Glutamatergic neuron (in vitro differentiated cells): Measurements from ENCODE around the gene R3HDM2. TPM values are rescaled to one million over a fixed set of nuclear protein-coding genes. Genes with fewer than 3 reads are reported as not detected.

Source experiments
- DNase-seq: peaks from one replicate; pipeline ENCODE4 v3.0.0; 2022
- H3K27ac Mint-ChIP-seq: one replicate; pipeline ENCODE4 v1.8.0; 2020; ENCODE audit warnings: mild to moderate bottlenecking, mixed read lengths, inconsistent platforms; ENCODE audit not compliant: unreplicated experiment
- H3K27me3 Mint-ChIP-seq: one replicate; pipeline ENCODE4 v1.8.0; 2020; ENCODE audit warnings: mild to moderate bottlenecking, moderate library complexity, mixed read lengths, inconsistent platforms; ENCODE audit not compliant: unreplicated experiment
- H3K36me3 Mint-ChIP-seq: one replicate; pipeline ENCODE4 v1.8.0; 2020; ENCODE audit warnings: mild to moderate bottlenecking, mixed read lengths, inconsistent platforms; ENCODE audit not compliant: unreplicated experiment
- H3K4me1 Mint-ChIP-seq: one replicate; pipeline ENCODE4 v1.8.0; 2020; ENCODE audit warnings: mild to moderate bottlenecking, low read depth, mixed read lengths, inconsistent platforms; ENCODE audit not compliant: unreplicated experiment
- H3K4me3 Mint-ChIP-seq: one replicate; pipeline ENCODE4 v1.8.0; 2020; ENCODE audit warnings: mild to moderate bottlenecking, mixed read lengths, inconsistent platforms; ENCODE audit not compliant: unreplicated experiment
- H3K9me3 Mint-ChIP-seq: one replicate; pipeline ENCODE4 v1.8.0; 2020; ENCODE audit warnings: mild to moderate bottlenecking, moderate library complexity, mixed read lengths, inconsistent platforms; ENCODE audit not compliant: unreplicated experiment
- total RNA-seq: library from RNA; stranded (reverse); fragmentation: NEBNext Ultra II Directional; extraction: Animal tissue kit (Norgen Biotek cat#: 25700); gene quantifications from one replicate; pipeline ENCODE4 v1.2.1, GENCODE V29; 2021; ENCODE audit not compliant: unreplicated experiment
- TF ChIP-seq, protein P1 (sequence below): fragments of 200-600 bp; sonication (generic); IDR thresholded peaks from one replicate; pipeline ENCODE4 v1.5.0; 2021; ENCODE audit not compliant: partially characterized antibody, unreplicated experiment

R3HDM2 gene
- total RNA-seq, 1 donor from 2014 or later, result 106 TPM

- peak; percentile 58 for DNase-seq
Measured at GRCh38 chr12:57456145-57456700, 25.4 kb upstream of the R3HDM2 start.

DNA sequence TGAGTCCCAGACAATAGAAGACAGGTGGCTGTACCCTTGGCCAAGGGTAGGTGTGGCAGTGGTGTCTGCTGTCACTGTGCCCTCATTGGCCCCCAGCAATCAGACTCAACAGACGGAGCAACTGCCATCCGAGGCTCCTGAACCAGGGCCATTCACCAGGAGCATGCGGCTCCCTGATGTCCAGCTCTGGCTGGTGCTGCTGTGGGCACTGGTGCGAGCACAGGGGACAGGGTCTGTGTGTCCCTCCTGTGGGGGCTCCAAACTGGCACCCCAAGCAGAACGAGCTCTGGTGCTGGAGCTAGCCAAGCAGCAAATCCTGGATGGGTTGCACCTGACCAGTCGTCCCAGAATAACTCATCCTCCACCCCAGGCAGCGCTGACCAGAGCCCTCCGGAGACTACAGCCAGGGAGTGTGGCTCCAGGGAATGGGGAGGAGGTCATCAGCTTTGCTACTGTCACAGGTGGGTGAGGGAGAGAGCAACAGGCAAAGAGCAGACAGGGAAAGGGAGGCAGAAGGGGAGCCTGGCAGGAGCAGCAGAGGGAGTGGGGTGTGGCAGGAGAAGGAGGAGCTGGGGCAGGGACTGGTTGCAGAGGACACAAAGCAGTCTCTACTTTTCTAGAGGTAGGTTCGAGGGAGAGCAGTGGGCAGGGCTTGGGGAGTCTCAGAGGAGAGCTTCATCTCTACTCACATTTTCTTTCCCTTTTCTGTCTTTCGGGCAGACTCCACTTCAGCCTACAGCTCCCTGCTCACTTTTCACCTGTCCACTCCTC, 24.7 kb upstream of the R3HDM2 start:
- Mint-ChIP-seq H3K4me1 (peaks cover 39% of the 10 kb centered on the region), H3K27ac (peak overlapping the region; percentile 97), H3K27me3 (peaks cover 18% of the 10 kb centered on the region), H3K36me3 (peaks cover 6% of the 10 kb centered on the region), H3K9me3 (peaks cover 13% of the 10 kb centered on the region), H3K4me3 (peak overlapping the region; percentile 89)
- no peak for DNase-seq
- TF ChIP-seq, protein P1, sequence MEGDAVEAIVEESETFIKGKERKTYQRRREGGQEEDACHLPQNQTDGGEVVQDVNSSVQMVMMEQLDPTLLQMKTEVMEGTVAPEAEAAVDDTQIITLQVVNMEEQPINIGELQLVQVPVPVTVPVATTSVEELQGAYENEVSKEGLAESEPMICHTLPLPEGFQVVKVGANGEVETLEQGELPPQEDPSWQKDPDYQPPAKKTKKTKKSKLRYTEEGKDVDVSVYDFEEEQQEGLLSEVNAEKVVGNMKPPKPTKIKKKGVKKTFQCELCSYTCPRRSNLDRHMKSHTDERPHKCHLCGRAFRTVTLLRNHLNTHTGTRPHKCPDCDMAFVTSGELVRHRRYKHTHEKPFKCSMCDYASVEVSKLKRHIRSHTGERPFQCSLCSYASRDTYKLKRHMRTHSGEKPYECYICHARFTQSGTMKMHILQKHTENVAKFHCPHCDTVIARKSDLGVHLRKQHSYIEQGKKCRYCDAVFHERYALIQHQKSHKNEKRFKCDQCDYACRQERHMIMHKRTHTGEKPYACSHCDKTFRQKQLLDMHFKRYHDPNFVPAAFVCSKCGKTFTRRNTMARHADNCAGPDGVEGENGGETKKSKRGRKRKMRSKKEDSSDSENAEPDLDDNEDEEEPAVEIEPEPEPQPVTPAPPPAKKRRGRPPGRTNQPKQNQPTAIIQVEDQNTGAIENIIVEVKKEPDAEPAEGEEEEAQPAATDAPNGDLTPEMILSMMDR, result no peak

More at GRCh38 chr12:57456145-57456700, 25.4 kb upstream of the R3HDM2 start:
- H3K27me3 Mint-ChIP-seq, result peaks cover 17% of the 10 kb centered on the region
- peaks cover 15% of the 10 kb centered on the region for H3K9me3 Mint-ChIP-seq
- H3K4me1 Mint-ChIP-seq, result peaks cover 39% of the 10 kb centered on the region
- peak overlapping the region; percentile 89 for H3K4me3 Mint-ChIP-seq
- TF ChIP-seq, protein P1, result peak; percentile 65
- peak overlapping the region; percentile 97 for H3K27ac Mint-ChIP-seq
- H3K36me3 Mint-ChIP-seq, result no peaks in the 10 kb centered on the region

DNA sequence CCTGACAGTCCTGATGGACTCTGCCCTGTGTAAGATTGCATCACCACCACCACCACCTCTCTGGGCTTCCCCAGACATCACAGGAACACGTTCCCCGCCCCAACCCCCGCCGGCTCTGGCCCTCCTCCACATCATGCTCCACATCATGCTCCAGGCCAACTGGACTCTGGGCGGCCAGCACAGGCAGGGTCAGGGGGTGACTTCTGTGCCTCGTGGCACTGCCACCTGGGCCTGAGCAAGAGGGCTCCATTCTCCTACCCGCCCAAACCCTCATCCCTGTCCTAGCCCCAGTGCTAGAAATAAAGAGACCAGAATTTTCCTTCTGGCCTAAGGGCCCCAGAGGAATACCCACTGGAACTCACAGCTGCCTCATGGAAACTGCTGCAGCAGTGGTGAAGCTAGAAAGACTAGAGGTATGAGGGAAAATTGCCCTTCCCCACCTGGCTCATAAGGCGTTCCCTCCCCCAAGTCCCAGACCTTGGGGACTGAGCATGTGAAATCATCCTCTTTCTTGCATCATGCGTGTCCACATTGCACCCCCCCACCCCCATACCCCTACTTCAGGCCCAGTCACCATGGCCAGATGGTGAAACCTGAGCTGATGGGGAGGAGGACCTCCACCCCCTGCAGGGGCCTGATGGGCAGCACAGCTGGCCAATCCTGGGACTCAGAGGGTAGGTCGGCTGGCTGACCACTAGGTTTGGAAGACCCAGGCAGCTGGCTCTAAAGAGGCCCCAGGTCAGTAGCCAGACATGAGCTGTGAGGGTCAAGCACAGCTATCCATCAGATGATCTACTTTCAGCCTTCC, 23.9 kb upstream of the R3HDM2 start, which contains the start of gene INHBE:
Gene INHBE, plus strand, starts transcription at position 742 of the 808 bp plus-strand sequence. CDS start 230 bp downstream, outside the sequence.
- peak within 1 kb of the TSS; percentile 97 for H3K27ac Mint-ChIP-seq
- peaks cover 13% of the 10 kb centered on the region for H3K27me3 Mint-ChIP-seq
- peaks cover 13% of the 10 kb centered on the region for H3K9me3 Mint-ChIP-seq
- TF ChIP-seq, protein P1, result no peak
- H3K36me3 Mint-ChIP-seq, result peaks cover 9% of the 10 kb centered on the region
- peak within 1 kb of the TSS; percentile 89 for H3K4me3 Mint-ChIP-seq
- H3K4me1 Mint-ChIP-seq, result peaks cover 36% of the 10 kb centered on the region
- peak; percentile 82 for DNase-seq

DNA sequence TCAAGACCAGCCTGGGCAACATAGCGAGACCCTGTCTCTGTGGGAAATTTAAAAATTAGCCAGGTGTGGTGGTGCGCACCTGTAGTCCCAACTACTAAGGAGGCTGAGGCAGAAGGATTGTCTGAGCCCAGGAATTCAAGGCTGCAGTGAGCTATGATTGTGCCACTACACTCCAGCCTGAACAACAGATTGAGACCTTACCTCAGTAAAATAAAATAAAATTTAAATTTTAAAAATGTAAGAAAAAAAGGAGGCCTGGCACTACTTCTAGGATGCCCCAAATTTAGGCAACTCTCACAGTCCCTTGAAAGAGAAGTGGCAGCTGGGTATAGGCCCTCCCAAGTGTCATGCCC, 23.3 kb upstream of the R3HDM2 start:
- Mint-ChIP-seq H3K4me3 (peak overlapping the region; percentile 43), H3K27me3 (peaks cover 10% of the 10 kb centered on the region), H3K27ac (peak overlapping the region; percentile 97), H3K9me3 (peaks cover 15% of the 10 kb centered on the region), H3K4me1 (peaks cover 33% of the 10 kb centered on the region), H3K36me3 (peaks cover 9% of the 10 kb centered on the region)
- no peak for DNase-seq
- TF ChIP-seq, protein P1, result no peak
